ENCODE data around the gene NCKAP5. TPM values are rescaled to one million over a fixed set of nuclear protein-coding genes. Genes with fewer than 3 reads are reported as not detected.

The NCKAP5 gene
- total RNA-seq, 1 experiment from 2014 or later: not detected

DNA sequence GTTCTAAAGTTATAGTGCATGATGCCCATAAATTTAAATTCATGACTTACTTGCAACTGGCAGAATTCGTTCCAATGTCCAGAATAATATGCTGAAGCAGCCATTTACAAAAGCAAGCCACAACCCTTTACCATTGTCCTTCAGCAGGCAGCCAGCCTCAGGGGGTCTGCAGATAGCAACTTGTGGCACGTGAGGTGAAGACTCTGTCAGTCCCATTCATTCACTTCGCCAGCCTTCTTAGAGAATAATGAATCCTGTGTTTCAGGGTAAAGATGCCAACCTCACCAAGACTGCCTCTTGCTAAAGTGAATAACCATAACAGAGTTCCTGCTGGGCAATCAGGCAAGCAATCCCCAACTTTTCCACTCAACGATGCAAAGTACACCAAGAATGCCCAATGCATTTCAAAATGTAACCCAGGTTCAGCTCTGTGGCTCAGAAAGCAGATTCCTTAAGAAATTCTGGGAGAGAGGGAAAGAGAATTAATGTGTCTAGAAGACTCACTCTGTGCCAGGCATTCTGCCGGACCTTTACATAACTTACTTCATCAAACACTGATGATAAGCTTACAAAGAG lies 315.4 kb downstream of the NCKAP5 start:
- Histone ChIP-seq H4K20me1 (ENCODE audit: insufficient read depth) (no peaks in the 10 kb centered on the region), H3K4me1 (replicated peaks; ENCODE audit: insufficient read depth) (no peaks in the 10 kb centered on the region), H3K36me3 (ENCODE audit: low read depth) (no peaks in the 10 kb centered on the region), H3K27ac (no peak overlapping the region), H3K79me2 (ENCODE audit: low read depth) (no peaks in the 10 kb centered on the region), H2AFZ (no peak overlapping the region), H3F3A (ENCODE audit: insufficient read depth, low read depth) (no peaks in the 10 kb centered on the region), H3K27me3 (ENCODE audit: insufficient read depth, low read depth) (no peaks in the 10 kb centered on the region), H3K4me2 (no peak overlapping the region), H3K9me3 (ENCODE audit: insufficient read depth, low read depth) (no peaks in the 10 kb centered on the region), H3K4me3 (no peak overlapping the region), H3K9me2 (ENCODE audit: insufficient read depth) (no peaks in the 10 kb centered on the region)
- ChIA-PET POLR2A (ENCODE audit: unreplicated experiment) (no interaction called here), CTCF (no interaction called here)
- no TSS peak for BruUV-seq (replicated peaks)
- intact Hi-C loops (cut with micrococcal nuclease; ENCODE audit: unreplicated experiment): no loop called here
- no peak for DNase-seq
- TF ChIP-seq, protein P1, sequence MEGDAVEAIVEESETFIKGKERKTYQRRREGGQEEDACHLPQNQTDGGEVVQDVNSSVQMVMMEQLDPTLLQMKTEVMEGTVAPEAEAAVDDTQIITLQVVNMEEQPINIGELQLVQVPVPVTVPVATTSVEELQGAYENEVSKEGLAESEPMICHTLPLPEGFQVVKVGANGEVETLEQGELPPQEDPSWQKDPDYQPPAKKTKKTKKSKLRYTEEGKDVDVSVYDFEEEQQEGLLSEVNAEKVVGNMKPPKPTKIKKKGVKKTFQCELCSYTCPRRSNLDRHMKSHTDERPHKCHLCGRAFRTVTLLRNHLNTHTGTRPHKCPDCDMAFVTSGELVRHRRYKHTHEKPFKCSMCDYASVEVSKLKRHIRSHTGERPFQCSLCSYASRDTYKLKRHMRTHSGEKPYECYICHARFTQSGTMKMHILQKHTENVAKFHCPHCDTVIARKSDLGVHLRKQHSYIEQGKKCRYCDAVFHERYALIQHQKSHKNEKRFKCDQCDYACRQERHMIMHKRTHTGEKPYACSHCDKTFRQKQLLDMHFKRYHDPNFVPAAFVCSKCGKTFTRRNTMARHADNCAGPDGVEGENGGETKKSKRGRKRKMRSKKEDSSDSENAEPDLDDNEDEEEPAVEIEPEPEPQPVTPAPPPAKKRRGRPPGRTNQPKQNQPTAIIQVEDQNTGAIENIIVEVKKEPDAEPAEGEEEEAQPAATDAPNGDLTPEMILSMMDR (conservative IDR thresholded peaks at IDR 0.05): no peak
- no peak for TF ChIP-seq EZH2 (IDR thresholded peaks at IDR 0.05; ENCODE audit: low read depth)

- no TSS peak for BruUV-seq (replicated peaks)
- Histone ChIP-seq H3K9me3 (ENCODE audit: insufficient read depth, low read depth) (no peaks in the 10 kb centered on the region), H3K4me1 (replicated peaks; ENCODE audit: insufficient read depth) (no peaks in the 10 kb centered on the region), H3K79me2 (ENCODE audit: low read depth) (no peaks in the 10 kb centered on the region), H3K9me2 (ENCODE audit: insufficient read depth) (no peaks in the 10 kb centered on the region), H3K27me3 (ENCODE audit: insufficient read depth, low read depth) (no peaks in the 10 kb centered on the region), H3K4me3 (no peak overlapping the region), H3K36me3 (ENCODE audit: low read depth) (no peaks in the 10 kb centered on the region), H4K20me1 (ENCODE audit: insufficient read depth) (no peaks in the 10 kb centered on the region), H3K27ac (no peak overlapping the region), H2AFZ (no peak overlapping the region), H3K4me2 (no peak overlapping the region), H3F3A (ENCODE audit: insufficient read depth, low read depth) (no peaks in the 10 kb centered on the region)
- CTCF ChIA-PET: no interaction called here
- DNase-seq: no peak
- TF ChIP-seq, protein P1 (conservative IDR thresholded peaks at IDR 0.05): no peak
- TF ChIP-seq EZH2 (IDR thresholded peaks at IDR 0.05; ENCODE audit: low read depth): no peak
- intact Hi-C loops (cut with micrococcal nuclease; ENCODE audit: unreplicated experiment): no loop called here
- POLR2A ChIA-PET (ENCODE audit: unreplicated experiment): no interaction called here
Observed at GRCh38 chr2:133249362-133249761, 318.9 kb downstream of the NCKAP5 start.

DNA sequence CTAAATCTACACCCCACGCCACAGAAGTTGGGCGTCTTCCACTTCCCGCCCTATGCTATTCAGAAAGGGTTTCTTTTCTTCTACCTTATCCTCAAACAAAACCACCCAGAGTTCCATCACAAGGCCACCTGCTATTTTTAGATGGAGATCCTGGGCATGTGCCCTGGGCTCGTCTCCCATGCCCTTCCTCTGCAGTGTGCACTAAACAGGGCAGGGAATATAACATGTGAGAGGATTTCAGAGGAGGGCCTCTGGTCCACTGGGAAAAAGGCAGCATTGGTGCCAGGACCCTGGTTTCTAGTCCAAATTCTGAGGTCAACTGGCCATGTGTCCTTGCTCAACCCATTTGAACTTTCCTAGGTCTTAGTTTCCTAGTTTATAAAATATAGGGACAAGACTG lies 320.0 kb downstream of the NCKAP5 start:
- POLR2A ChIA-PET (ENCODE audit: unreplicated experiment): no interaction called here
- H3K9me3 ChIP-seq (ENCODE audit: insufficient read depth, low read depth): no peaks in the 10 kb centered on the region
- no peak for TF ChIP-seq EZH2 (IDR thresholded peaks at IDR 0.05; ENCODE audit: low read depth)
- TF ChIP-seq, protein P1 (conservative IDR thresholded peaks at IDR 0.05): no peak
- H4K20me1 ChIP-seq (ENCODE audit: insufficient read depth): no peaks in the 10 kb centered on the region
- intact Hi-C loops (cut with micrococcal nuclease; ENCODE audit: unreplicated experiment): no loop called here
- no peak overlapping the region for H3K27ac ChIP-seq
- no peak overlapping the region for H2AFZ ChIP-seq
- no peaks in the 10 kb centered on the region for H3K9me2 ChIP-seq (ENCODE audit: insufficient read depth)
- DNase-seq: no peak
- H3K4me1 ChIP-seq (replicated peaks; ENCODE audit: insufficient read depth): no peaks in the 10 kb centered on the region
- H3F3A ChIP-seq (ENCODE audit: insufficient read depth, low read depth): no peaks in the 10 kb centered on the region
- no TSS peak for BruUV-seq (replicated peaks)
- H3K4me2 ChIP-seq: no peak overlapping the region
- no peaks in the 10 kb centered on the region for H3K79me2 ChIP-seq (ENCODE audit: low read depth)
- CTCF ChIA-PET: no interaction called here
- no peaks in the 10 kb centered on the region for H3K36me3 ChIP-seq (ENCODE audit: low read depth)
- no peaks in the 10 kb centered on the region for H3K27me3 ChIP-seq (ENCODE audit: insufficient read depth, low read depth)
- H3K4me3 ChIP-seq: no peak overlapping the region
